Pulmonary artery endothelial cell (primary cell): ENCODE results near the gene GREB1. TPM values are rescaled to one million over a fixed set of nuclear protein-coding genes. Genes with fewer than 3 reads are reported as not detected.

Experiments used
- DNase-seq: peaks from one replicate; pipeline ENCODE4 v3.0.0-alpha.2; 2011; ENCODE audit warnings: low read depth, low spot score
- total RNA-seq: library from RNA; depleted of rRNA; stranded (reverse); fragments of >200 nt; gene quantifications from 2 replicates; pipeline ENCODE4 v1.2.3, GENCODE V29; 2014

The GREB1 gene
- total RNA-seq, 1 donor from 2014 or later, result 0.07 TPM

- DNase-seq, result no peak
Measured at GRCh38 chr2:11598228-11598731, 64.4 kb downstream of the GREB1 start.

DNA sequence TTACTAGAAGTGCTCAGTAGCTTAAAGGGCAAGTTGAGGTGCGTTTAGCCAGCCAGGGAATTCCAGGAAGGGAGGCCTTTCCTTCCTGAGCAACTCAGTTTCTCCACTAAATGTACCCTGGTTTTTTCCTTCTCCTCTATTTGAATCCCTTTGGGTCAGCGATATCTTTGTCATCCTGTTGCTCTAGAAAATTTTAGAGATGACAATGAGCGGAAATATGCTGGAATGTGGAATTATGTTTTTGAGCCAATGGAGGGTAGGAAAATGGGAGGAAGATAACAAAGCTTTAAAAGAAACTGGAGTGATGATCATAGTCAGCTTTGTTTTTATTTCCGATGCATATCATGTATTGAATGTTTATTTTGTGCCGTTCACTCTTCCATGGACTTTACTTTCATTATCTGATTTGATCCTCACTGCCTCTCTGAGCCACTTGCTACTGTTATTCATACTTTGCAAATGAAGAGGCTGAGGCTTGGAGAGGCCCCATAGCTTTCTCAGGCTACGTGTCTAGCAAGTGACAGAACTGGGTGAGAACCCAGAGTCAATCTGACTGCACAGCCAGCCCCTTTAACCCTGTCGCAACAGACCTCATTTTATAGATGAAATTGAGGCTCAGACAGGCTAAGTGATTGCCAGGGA lies 68.8 kb downstream of the GREB1 start:
- peak; percentile 67 for DNase-seq

- DNase-seq, result no peak
Measured at GRCh38 chr2:11610624-11611242, 76.9 kb downstream of the GREB1 start.

- DNase-seq, result no peak
Measured at GRCh38 chr2:11611251-11611650, 77.4 kb downstream of the GREB1 start.

GRCh38 chr2:11612553-11613215 lies 78.8 kb downstream of the GREB1 start:
- DNase-seq, result no peak

DNA sequence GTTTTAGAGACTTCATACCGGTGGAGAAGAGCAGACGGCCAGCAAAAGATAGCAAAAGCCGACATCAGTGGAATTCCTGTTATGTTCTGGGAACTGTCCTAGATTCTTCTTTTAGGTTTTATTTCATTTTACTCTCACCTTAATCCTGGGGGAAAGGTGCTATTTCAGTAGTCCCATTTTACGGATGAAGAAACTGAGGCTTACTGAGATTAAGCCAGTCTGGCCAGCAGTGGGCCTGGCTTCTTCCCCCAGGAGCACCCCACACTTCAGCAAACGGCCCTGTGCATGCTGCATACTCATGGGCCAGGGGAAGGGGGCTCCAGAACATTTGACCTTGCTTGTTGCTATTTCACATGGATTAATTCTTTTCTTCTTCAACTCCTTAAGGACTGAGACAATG lies 79.5 kb downstream of the GREB1 start:
- no peak for DNase-seq

- DNase-seq, result no peak
Measured at GRCh38 chr2:11615209-11615608, 81.4 kb downstream of the GREB1 start.

DNA sequence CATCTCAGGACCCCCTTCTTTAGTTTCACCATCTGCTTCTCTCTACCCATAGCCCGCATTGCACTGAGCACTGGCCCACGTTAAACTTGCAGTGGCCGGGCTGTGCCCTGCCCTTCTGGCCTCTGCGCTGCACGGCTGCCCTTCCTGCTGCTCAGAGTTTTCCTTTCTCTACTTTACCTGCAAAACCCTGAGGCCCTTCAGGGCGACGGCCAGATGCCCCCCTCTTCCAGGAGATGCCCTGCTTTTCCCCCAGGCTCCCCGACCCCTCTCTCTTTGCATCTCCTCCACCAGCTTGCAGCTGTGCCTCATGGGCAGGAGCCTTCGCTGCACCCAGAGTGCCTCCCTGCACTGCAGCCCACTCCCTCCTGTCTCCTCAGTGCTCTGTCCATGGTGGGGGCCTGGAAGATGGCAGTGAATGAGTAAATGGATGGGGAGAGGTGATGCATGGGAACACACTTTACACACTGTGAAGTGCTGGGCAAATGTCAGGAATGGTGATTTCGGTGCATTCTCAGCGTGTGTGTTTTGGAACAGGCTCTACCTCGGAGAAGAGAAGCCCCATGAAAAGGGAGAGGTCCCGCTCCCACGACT lies 82.3 kb downstream of the GREB1 start:
- DNase-seq, result no peak

DNA sequence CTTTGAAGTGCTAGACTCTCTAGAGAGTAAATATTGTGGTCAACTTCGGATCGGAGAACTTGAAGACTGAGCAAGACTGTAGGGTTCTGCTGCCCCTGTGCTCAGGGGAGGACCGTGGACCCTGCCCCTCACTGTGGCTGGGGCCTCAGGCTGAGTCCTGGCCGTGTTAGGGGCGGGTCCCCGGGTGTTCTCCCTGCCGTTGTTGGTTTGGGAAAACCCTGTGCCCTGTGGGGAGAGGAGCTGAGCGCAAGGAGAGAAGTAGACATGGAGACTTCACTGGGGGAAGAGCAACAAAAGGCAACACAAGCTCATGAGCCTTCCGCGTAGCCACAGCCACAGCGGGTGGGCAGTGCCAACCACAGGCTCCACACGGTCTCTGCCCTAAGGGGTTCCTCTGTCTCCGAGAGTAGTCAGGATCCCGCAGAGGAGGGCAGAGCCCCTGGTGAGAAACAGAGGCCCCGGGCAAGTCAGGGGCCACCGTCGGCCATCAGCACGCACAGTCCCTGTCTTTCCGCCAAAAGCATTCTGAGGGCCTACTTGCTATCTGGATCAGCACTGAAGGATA lies 83.1 kb downstream of the GREB1 start:
- no peak for DNase-seq

DNA sequence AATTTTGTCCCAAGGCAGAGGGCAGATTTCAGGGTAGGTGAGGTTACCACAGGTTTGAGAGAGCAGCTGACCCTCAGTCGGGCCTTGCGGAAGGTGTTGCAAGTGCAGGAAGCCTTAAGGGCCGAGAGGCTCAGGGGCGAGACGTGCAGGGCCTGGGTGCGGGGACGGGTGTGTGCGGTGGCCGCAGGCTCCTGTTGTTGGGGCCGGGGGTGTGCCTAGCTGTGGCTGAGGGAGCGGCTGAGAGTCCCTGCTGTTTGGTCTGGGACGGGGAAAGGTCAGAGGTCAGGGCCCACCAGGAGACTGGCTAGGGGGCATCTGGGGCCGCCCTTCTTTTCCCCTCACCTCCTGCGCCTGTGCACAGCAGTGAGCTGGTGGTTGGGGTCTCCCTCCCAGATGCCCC lies 83.7 kb downstream of the GREB1 start:
- no peak for DNase-seq

DNA sequence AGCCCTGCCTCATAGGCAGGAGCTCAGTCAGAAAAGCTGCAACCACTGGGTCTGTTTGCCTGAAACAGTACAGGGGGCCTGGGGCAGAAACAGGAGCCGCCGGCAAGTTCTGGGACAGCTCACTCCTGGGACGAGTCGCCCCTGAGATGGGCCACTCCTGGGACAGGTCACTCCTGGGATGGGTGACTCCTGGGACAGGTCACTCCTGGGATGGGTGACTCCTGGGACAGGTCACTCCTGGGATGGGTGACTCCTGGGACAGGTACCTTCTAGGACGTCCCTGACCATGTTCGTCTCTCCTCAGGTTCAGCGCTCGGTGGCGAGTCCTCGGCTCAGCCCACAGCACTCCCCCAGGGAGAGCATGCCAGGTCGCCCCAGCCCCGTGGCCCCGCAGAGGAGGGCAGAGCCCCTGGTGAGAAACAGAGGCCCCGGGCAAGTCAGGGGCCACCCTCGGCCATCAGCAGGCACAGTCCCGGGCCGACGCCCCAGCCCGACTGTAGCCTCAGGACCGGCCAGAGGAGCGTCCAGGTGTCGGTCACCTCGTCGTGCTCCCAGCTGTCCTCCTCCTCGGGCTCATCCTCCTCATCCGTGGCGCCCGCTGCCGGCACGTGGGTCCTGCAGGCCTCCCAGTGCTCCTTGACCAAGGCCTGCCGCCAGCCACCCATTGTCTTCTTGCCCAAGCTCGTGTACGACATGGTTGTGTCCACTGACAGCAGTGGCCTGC lies 84.3 kb downstream of the GREB1 start:
- DNase-seq, result no peak

- no peak for DNase-seq
Measured at GRCh38 chr2:11618708-11619062, 84.8 kb downstream of the GREB1 start.

- no peak for DNase-seq
Measured at GRCh38 chr2:11621410-11621809, 87.6 kb downstream of the GREB1 start.

- DNase-seq, result no peak
Measured at GRCh38 chr2:11622611-11623010, 88.8 kb downstream of the GREB1 start.

DNA sequence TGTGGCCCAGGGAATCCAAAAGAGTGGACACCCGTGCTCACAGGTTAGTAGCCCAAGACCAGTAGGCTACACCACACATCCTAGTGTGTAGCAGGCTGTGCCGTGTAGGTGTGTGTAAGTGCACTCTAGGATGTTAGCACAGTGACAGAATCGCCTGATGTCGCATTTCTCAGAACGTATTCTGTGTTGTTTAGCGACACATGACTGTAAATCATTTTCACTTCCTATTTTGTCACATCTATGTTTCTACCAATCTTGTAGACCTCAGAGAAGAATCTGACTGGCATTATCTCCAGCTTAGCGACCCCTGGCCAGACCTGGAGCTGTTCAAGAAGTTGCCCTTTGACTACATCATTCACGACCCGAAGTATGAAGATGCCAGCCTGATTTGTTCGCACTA lies 91.0 kb downstream of the GREB1 start:
- DNase-seq, result no peak

DNA sequence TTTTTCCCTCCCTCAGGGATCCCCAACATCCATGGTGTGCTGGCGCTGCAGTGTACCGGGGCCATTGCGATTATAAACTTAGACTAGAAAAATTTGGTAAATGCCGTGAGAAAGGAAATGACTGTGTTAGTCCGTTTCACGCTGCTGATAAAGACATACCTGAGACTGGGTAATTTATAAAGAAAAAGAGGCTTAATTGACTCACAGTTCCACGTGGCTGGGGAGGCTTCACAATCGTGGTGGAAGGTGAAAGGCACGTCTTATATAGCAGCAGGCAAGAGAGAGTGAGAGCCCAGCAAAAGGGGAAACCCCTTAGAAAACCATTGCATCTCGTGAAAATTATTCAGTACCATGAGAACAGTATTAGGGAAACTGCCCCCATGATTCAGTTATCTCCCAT lies 91.8 kb downstream of the GREB1 start:
- no peak for DNase-seq

GRCh38 chr2:11628675-11629074 lies 94.8 kb downstream of the GREB1 start:
- DNase-seq, result no peak

DNA sequence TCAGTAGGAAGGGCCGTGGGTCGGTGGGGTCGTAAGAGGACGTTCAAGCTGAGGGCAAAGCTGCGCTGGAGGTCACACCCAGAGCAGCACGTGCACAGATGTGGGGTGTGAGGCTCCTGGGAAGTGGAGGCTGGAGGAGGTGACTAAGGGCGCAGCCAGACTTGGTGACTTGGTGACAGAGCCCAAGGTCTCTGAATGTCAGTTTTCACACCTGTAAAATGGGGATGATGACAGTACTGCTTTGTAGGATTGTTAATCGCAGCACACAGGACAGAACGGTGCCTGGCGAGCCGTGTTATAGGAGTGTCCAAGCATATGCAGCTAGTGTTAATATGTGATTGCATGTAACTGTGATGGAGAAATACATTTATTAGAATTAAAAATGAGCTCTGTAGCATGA lies 95.4 kb downstream of the GREB1 start:
- no peak for DNase-seq

GRCh38 chr2:11629851-11630250 lies 96.0 kb downstream of the GREB1 start:
- no peak for DNase-seq

GRCh38 chr2:11630855-11631254 lies 97.0 kb downstream of the GREB1 start:
- DNase-seq, result no peak

DNA sequence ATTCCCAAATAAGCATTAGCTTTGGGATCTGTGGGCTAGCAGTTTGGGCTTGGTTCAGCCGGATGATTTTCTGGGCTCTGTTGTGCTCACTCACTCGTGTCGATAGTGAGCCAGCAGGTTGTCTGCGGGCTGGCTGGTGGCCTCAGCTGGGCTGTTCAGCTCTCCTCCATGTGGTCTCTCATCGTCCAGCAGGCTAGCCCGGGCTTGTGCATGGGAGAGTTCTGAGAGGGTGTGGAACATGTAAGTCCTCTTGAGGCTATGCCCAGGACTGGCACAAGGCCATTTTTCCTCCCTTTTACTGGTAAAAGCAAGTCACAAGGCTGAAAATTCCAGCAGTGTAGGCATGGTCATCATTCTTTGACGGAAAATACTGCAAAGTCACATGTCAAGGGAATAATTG lies 97.6 kb downstream of the GREB1 start:
- no peak for DNase-seq
